HCT116 (cell line): ENCODE data around the gene MKRN3.

Experiments used
- EGR1 ChIP-seq: IDR thresholded peaks from 2 replicates; pipeline ENCODE4 v1.6.1; 2012; ENCODE audit warnings: low read depth
- EZH2 ChIP-seq: fragments of 200-600 bp; sonication (generic); IDR thresholded peaks from 2 replicates; pipeline ENCODE4 v1.6.1; 2017; ENCODE audit warnings: antibody characterized with exemption, mixed run types
- EZH2phosphoT487 ChIP-seq: fragments of 200-600 bp; IDR thresholded peaks from 2 replicates; pipeline ENCODE4 v1.6.1; 2018; ENCODE audit warnings: antibody characterized with exemption, borderline replicate concordance
- FOSL1 ChIP-seq: IDR thresholded peaks from 2 replicates; pipeline ENCODE4 v1.6.1; 2012; ENCODE audit warnings: low read depth
- JUND ChIP-seq: IDR thresholded peaks from 2 replicates; pipeline ENCODE4 v1.6.1; 2012
- POLR2A ChIP-seq: IDR thresholded peaks from 2 replicates; pipeline ENCODE4 v1.7.0; 2011; ENCODE audit warnings: borderline replicate concordance; ENCODE audit not compliant: insufficient read depth, insufficient read length; ENCODE audit errors: extremely low read depth
- POLR2AphosphoS5 ChIP-seq: IDR thresholded peaks from 2 replicates; pipeline ENCODE4 v1.6.1; 2011; ENCODE audit warnings: mild to moderate bottlenecking, low read depth, low read length, moderate library complexity
- RAD21 ChIP-seq: IDR thresholded peaks from 2 replicates; pipeline ENCODE4 v1.6.1; 2012; ENCODE audit warnings: low read depth, mild to moderate bottlenecking
- REST ChIP-seq: IDR thresholded peaks from 2 replicates; pipeline ENCODE4 v1.6.1; 2012; ENCODE audit warnings: low read depth
- ZNF274 ChIP-seq: fragments of 200-500 bp; sonication (Bioruptor generic); IDR thresholded peaks from 2 replicates; pipeline ENCODE4 v1.6.1; 2014; ENCODE audit warnings: mild to moderate bottlenecking, low read depth, low read length, inconsistent platforms
- TF ChIP-seq, protein P1 (sequence below), 3 experiments: fragments of 200-600 bp in 1 of 3; sonication (generic) in 1 of 3; IDR thresholded peaks in 2 of 3; conservative IDR thresholded peaks in 1 of 3; 2 replicates each; pipeline ENCODE4 v1.5.1; 2012 to 2017; ENCODE audit warnings: low read depth in 2 of 3, low read length in 2 of 3, antibody characterized with exemption in 1 of 3, borderline replicate concordance in 1 of 3, control low read depth in 1 of 3, mild to moderate bottlenecking in 1 of 3, mixed read lengths in 1 of 3, mixed run types in 1 of 3, moderate library complexity in 1 of 3; ENCODE audit not compliant: insufficient read depth in 1 of 3
- TF ChIP-seq, protein P2 (sequence below): IDR thresholded peaks from 2 replicates; pipeline ENCODE4 v1.6.1; 2012

- TF ChIP-seq FOSL1 (no peak), EZH2 (no peak), ZNF274 (no peak), POLR2A (no peak), REST (no peak), EZH2phosphoT487 (no peak), POLR2AphosphoS5 (no peak), EGR1 (no peak), RAD21 (no peak), JUND (no peak)
- TF ChIP-seq, protein P1, sequence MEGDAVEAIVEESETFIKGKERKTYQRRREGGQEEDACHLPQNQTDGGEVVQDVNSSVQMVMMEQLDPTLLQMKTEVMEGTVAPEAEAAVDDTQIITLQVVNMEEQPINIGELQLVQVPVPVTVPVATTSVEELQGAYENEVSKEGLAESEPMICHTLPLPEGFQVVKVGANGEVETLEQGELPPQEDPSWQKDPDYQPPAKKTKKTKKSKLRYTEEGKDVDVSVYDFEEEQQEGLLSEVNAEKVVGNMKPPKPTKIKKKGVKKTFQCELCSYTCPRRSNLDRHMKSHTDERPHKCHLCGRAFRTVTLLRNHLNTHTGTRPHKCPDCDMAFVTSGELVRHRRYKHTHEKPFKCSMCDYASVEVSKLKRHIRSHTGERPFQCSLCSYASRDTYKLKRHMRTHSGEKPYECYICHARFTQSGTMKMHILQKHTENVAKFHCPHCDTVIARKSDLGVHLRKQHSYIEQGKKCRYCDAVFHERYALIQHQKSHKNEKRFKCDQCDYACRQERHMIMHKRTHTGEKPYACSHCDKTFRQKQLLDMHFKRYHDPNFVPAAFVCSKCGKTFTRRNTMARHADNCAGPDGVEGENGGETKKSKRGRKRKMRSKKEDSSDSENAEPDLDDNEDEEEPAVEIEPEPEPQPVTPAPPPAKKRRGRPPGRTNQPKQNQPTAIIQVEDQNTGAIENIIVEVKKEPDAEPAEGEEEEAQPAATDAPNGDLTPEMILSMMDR (IDR thresholded peaks at IDR 0.05 in 2 of 3, conservative IDR thresholded peaks at IDR 0.05 in 1 of 3; ENCODE audit: borderline replicate concordance in 1 of 3, insufficient read depth in 1 of 3, low read depth in 2 of 3, low read length in 2 of 3) = no peak
- TF ChIP-seq, protein P2, sequence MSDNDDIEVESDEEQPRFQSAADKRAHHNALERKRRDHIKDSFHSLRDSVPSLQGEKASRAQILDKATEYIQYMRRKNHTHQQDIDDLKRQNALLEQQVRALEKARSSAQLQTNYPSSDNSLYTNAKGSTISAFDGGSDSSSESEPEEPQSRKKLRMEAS = no peak
Measured at GRCh38 chr15:23532024-23532423, 33.5 kb upstream of the MKRN3 start.
